H1 (cell line): ENCODE measurements around the gene BRD2.

Experiments
- GTF2F1 ChIP-seq: IDR thresholded peaks from 2 replicates; pipeline ENCODE4 v1.6.1; 2012; ENCODE audit warnings: low read depth, low read length, improper control_type of control experiment, borderline replicate concordance
- MAFK ChIP-seq: IDR thresholded peaks from 2 replicates; pipeline ENCODE4 v1.6.1; 2012; ENCODE audit warnings: low read depth, mild to moderate bottlenecking, improper control_type of control experiment, low read length
- RBBP5 ChIP-seq: IDR thresholded peaks from 2 replicates; pipeline ENCODE4 v1.7.1; 2012; ENCODE audit warnings: low read depth, mild to moderate bottlenecking, inconsistent platforms, low read length, moderate library complexity, borderline replicate concordance
- SIN3A ChIP-seq, 2 experiments: IDR thresholded peaks in 1 of 2; conservative IDR thresholded peaks in 1 of 2; 2 replicates each; pipeline ENCODE4 v1.6.1; 2011 to 2012; ENCODE audit warnings: low read length in 2 of 2, improper control_type of control experiment in 1 of 2, low read depth in 1 of 2, mild to moderate bottlenecking in 1 of 2
- TF ChIP-seq, protein P1 (sequence below), 3 experiments: IDR thresholded peaks; 1 replicate in 2 of 3; 2 replicates in 1 of 3; pipeline versions ENCODE4 v1.5.1 to v1.6.1; 2011; ENCODE audit warnings: low read length in 3 of 3, mild to moderate bottlenecking in 3 of 3, inconsistent platforms in 2 of 3, low read depth in 1 of 3, moderate library complexity in 1 of 3; ENCODE audit not compliant: insufficient read depth in 1 of 3; ENCODE audit errors: control extremely low read depth in 1 of 3

DNA sequence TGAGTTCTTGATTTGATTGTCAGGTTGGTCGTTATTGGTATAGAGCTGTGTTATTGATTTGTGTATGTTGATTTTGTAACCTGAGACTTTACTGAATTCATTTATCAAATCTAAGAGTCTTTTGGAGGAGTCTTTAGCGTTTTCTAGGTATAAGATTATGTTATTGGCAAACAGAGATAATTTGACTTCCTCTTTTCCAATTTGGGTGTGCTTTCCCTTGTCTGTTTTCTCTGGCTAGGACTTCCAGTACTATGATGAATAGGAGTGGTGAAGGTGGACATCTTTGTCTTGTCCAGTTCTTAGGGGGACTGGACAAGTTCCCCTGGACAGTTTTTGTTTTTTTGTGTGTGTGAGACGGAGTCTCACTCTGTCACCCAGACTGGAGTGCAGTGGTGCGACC, 23.6 kb downstream of the BRD2 start:
- TF ChIP-seq, protein P1, sequence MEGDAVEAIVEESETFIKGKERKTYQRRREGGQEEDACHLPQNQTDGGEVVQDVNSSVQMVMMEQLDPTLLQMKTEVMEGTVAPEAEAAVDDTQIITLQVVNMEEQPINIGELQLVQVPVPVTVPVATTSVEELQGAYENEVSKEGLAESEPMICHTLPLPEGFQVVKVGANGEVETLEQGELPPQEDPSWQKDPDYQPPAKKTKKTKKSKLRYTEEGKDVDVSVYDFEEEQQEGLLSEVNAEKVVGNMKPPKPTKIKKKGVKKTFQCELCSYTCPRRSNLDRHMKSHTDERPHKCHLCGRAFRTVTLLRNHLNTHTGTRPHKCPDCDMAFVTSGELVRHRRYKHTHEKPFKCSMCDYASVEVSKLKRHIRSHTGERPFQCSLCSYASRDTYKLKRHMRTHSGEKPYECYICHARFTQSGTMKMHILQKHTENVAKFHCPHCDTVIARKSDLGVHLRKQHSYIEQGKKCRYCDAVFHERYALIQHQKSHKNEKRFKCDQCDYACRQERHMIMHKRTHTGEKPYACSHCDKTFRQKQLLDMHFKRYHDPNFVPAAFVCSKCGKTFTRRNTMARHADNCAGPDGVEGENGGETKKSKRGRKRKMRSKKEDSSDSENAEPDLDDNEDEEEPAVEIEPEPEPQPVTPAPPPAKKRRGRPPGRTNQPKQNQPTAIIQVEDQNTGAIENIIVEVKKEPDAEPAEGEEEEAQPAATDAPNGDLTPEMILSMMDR (IDR thresholded peaks at IDR 0.05; ENCODE audit: control extremely low read depth in 1 of 3, insufficient read depth in 1 of 3, low read depth in 1 of 3, low read length in 3 of 3), result no peak
- TF ChIP-seq MAFK, result no peak
- TF ChIP-seq GTF2F1, result no peak
- no peak for TF ChIP-seq SIN3A (conservative IDR thresholded peaks at IDR 0.05 in 1 of 2, IDR thresholded peaks at IDR 0.05 in 1 of 2; ENCODE audit: low read depth in 1 of 2, low read length in 2 of 2)
- TF ChIP-seq RBBP5, result no peak
